ENCODE measurements around the gene SOCS7. TPM values are rescaled to one million over a fixed set of nuclear protein-coding genes. Genes with fewer than 3 reads are reported as not detected.

Gene SOCS7
- total and polyA plus RNA-seq, 2 experiments from 2014 or later, result 5.0 to 29.2 TPM

DNA sequence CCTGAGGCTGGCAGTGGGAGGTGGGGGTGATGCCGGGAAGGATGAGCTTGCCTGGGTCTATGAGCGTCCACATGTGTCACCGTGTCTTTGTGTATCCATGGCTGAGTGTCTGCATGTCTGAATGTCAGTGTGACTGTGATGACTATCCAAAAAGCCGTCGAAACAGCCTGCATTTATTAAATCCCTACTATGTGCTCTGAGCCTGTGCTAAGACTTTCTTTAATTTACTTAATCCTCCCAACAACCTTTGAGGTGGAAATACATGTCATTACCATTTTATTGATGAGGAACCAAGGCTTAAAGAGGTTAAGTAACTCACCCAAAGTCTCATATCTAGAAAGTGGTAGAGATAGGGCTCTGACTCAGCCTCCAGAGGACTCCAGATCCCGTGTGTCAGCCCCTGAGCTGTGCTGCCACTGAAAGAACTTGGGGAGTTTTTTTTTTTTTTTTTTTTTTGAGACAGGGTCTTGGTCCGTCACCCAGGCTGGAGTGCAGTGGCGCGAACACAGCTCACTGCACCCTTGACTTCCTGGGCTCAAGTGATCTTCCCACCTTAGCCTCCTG, 96.6 kb downstream of the SOCS7 start (continued):
- TF ChIP-seq EZH2phosphoT487 (IDR thresholded peaks at IDR 0.05; ENCODE audit: unreplicated experiment), result no peak
- TF ChIP-seq, protein P1, sequence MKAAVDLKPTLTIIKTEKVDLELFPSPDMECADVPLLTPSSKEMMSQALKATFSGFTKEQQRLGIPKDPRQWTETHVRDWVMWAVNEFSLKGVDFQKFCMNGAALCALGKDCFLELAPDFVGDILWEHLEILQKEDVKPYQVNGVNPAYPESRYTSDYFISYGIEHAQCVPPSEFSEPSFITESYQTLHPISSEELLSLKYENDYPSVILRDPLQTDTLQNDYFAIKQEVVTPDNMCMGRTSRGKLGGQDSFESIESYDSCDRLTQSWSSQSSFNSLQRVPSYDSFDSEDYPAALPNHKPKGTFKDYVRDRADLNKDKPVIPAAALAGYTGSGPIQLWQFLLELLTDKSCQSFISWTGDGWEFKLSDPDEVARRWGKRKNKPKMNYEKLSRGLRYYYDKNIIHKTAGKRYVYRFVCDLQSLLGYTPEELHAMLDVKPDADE (IDR thresholded peaks at IDR 0.05), result no peak
- TF ChIP-seq CREB1 (CRISPR knock-in tag; IDR thresholded peaks at IDR 0.05; ENCODE audit: low read depth), result no peak

DNA sequence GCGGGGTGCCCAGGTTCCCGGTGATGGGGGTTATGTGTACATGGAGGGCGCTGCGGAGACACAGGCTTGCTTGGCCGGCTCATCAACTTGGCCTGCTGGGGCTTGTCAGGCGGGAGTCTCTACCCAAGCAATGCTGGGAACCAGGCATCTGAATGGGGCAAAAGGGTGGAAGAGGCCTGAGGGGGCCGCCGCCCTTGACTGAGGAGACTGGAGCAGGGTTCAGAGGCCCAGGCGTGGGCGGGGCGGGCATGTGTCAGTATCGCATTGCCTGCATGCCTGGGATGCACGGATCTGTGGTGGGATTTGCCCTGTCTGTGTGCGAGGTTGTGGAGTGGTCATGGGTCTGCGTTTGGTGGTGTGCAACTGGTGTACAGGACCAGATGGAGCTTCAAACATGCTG, 97.7 kb downstream of the SOCS7 start:
- no peak for ATAC-seq
- Histone ChIP-seq H3K9me2 (ENCODE audit: insufficient read depth) (no peaks in the 10 kb centered on the region), H3K4me3 (peak overlapping the region; percentile 26; the same call in 1 of the 2 replicates), H3K36me3 (ENCODE audit: insufficient read depth) (no peaks in the 10 kb centered on the region), H4K20me1 (replicated peaks; ENCODE audit: insufficient read depth) (no peaks in the 10 kb centered on the region), H3K27ac (ENCODE audit: low read depth) (peak overlapping the region; percentile 100), H3F3A (replicated peaks; ENCODE audit: low read depth) (peaks cover 35% of the 10 kb centered on the region), H3K4me1 (ENCODE audit: insufficient read depth) (peaks cover 52% of the 10 kb centered on the region), H3K79me2 (replicated peaks; ENCODE audit: insufficient read depth) (peaks cover 66% of the 10 kb centered on the region), H3K4me2 (peak overlapping the region; percentile 58), H3K27me3 (ENCODE audit: insufficient read depth) (no peaks in the 10 kb centered on the region), H2AFZ (no peak overlapping the region)
- peak overlapping the region; percentile 23; the same call in 1 of the 3 replicates for H3K4me3 Mint-ChIP-seq
- H3K36me3 Mint-ChIP-seq (ENCODE audit: low read depth), result peaks cover 20% of the 10 kb centered on the region
- peaks cover 42% of the 10 kb centered on the region for H3K27me3 Mint-ChIP-seq (ENCODE audit: insufficient read depth, low read depth, poor library complexity)
- H3K27ac Mint-ChIP-seq, result peak overlapping the region; percentile 95
- DNase-seq (ENCODE audit: low spot score), result peak; percentile 64
- peaks cover 50% of the 10 kb centered on the region for H3K4me1 Mint-ChIP-seq
- peaks cover 3% of the 10 kb centered on the region; the same call in 2 of the 3 replicates for H3K9me3 Mint-ChIP-seq
- TF ChIP-seq, protein P2, sequence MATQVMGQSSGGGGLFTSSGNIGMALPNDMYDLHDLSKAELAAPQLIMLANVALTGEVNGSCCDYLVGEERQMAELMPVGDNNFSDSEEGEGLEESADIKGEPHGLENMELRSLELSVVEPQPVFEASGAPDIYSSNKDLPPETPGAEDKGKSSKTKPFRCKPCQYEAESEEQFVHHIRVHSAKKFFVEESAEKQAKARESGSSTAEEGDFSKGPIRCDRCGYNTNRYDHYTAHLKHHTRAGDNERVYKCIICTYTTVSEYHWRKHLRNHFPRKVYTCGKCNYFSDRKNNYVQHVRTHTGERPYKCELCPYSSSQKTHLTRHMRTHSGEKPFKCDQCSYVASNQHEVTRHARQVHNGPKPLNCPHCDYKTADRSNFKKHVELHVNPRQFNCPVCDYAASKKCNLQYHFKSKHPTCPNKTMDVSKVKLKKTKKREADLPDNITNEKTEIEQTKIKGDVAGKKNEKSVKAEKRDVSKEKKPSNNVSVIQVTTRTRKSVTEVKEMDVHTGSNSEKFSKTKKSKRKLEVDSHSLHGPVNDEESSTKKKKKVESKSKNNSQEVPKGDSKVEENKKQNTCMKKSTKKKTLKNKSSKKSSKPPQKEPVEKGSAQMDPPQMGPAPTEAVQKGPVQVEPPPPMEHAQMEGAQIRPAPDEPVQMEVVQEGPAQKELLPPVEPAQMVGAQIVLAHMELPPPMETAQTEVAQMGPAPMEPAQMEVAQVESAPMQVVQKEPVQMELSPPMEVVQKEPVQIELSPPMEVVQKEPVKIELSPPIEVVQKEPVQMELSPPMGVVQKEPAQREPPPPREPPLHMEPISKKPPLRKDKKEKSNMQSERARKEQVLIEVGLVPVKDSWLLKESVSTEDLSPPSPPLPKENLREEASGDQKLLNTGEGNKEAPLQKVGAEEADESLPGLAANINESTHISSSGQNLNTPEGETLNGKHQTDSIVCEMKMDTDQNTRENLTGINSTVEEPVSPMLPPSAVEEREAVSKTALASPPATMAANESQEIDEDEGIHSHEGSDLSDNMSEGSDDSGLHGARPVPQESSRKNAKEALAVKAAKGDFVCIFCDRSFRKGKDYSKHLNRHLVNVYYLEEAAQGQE (IDR thresholded peaks at IDR 0.05; ENCODE audit: unreplicated experiment), result no peak
- TF ChIP-seq NANOG (IDR thresholded peaks at IDR 0.05; ENCODE audit: borderline replicate concordance) (no peak), JUNB (IDR thresholded peaks at IDR 0.05; ENCODE audit: unreplicated experiment) (no peak), EZH2phosphoT487 (IDR thresholded peaks at IDR 0.05; ENCODE audit: unreplicated experiment) (no peak), EZH2 (IDR thresholded peaks at IDR 0.05; ENCODE audit: low read depth, unreplicated experiment) (no peak), STAT1 (IDR thresholded peaks at IDR 0.05; ENCODE audit: unreplicated experiment) (no peak), ZNF331 (CRISPR knock-in tag; IDR thresholded peaks at IDR 0.05; ENCODE audit: low read depth) (no peak), POLR2AphosphoS5 (IDR thresholded peaks at IDR 0.05; ENCODE audit: low read depth) (no peak), ZNF114 (CRISPR knock-in tag; IDR thresholded peaks at IDR 0.05) (no peak), CREB1 (CRISPR knock-in tag; IDR thresholded peaks at IDR 0.05; ENCODE audit: low read depth) (no peak)
- TF ChIP-seq, protein P1 (IDR thresholded peaks at IDR 0.05), result no peak
- TF ChIP-seq, protein P3, sequence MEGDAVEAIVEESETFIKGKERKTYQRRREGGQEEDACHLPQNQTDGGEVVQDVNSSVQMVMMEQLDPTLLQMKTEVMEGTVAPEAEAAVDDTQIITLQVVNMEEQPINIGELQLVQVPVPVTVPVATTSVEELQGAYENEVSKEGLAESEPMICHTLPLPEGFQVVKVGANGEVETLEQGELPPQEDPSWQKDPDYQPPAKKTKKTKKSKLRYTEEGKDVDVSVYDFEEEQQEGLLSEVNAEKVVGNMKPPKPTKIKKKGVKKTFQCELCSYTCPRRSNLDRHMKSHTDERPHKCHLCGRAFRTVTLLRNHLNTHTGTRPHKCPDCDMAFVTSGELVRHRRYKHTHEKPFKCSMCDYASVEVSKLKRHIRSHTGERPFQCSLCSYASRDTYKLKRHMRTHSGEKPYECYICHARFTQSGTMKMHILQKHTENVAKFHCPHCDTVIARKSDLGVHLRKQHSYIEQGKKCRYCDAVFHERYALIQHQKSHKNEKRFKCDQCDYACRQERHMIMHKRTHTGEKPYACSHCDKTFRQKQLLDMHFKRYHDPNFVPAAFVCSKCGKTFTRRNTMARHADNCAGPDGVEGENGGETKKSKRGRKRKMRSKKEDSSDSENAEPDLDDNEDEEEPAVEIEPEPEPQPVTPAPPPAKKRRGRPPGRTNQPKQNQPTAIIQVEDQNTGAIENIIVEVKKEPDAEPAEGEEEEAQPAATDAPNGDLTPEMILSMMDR (conservative IDR thresholded peaks at IDR 0.05; ENCODE audit: low read depth in 2 of 2), result no peak
